K562 (cell line): Measurements from ENCODE around the gene RSPO1. TPM values are rescaled to one million over a fixed set of nuclear protein-coding genes. Genes with fewer than 3 reads are reported as not detected.

ENCODE experiments used
- DIDO1 ChIP-seq: fragments of 450-650 bp; IDR thresholded peaks from 2 replicates; pipeline ENCODE4 v1.6.1; 2016; ENCODE audit warnings: low read depth, missing biosample characterization, missing genetic modification characterization
- TBP ChIP-seq: optimal IDR thresholded peaks from 2 replicates; pipeline ENCODE3; 2011; ENCODE audit warnings: low read depth, low read length, improper control_type of control experiment
- polyA plus RNA-seq, 8 experiments: library from polyadenylated mRNA; depleted of rRNA in 4 of 8; stranded (reverse) in 5 of 8; unstranded in 3 of 8; fragments of >200 nt; fragmentation: Nextera tagmentation in 2 of 8; fragmentation: Illumina TruSeq in 1 of 8; extraction: Ambion mirVana in 2 of 8; extraction: Trizol in 1 of 8; gene quantifications; 2 replicates each; pipeline versions ENCODE4 v1.2.1 to v1.2.3, GENCODE V29; 2011 to 2014; ENCODE audit warnings: inconsistent platforms in 1 of 8, missing spikeins in 1 of 8
- total RNA-seq, 7 experiments: library from RNA; depleted of rRNA in 6 of 7; stranded (reverse); fragments of >200 nt in 6 of 7; fragmentation: Illumina TruSeq in 2 of 7; extraction: Trizol in 2 of 7; gene quantifications; 2 replicates each; pipeline versions ENCODE4 v1.2.1 to v1.2.3, GENCODE V29; 2011 to 2021; ENCODE audit warnings: low replicate concordance in 1 of 7
- TF ChIP-seq, protein P1 (sequence below): fragments of 200-800 bp; sonication (Bioruptor generic); IDR thresholded peaks from 2 replicates; pipeline ENCODE4 v1.6.1; 2017; ENCODE audit warnings: missing genetic modification characterization, missing compliant biosample characterization
- TF ChIP-seq, protein P2 (sequence below), 3 experiments: fragments of 200-800 bp in 1 of 3; fragments of 250-450 bp in 1 of 3; fragments of 450-650 bp in 1 of 3; sonication (Bioruptor Pico) in 1 of 3; sonication (Bioruptor generic) in 1 of 3; formaldehyde crosslinking in 1 of 3; IDR thresholded peaks; 2 replicates each; pipeline versions ENCODE4 v1.6.1 to v1.8.0; 2016 to 2022; ENCODE audit warnings: mild to moderate bottlenecking in 2 of 3, missing genetic modification characterization in 2 of 3, missing compliant biosample characterization in 1 of 3, moderate library complexity in 1 of 3
- TF ChIP-seq, protein P3 (sequence below): fragments of 450-650 bp; IDR thresholded peaks from 2 replicates; pipeline ENCODE4 v1.6.1; 2016; ENCODE audit warnings: low read depth
- TF ChIP-seq, protein P4 (sequence below): fragments of 250-450 bp; sonication (Bioruptor Pico); IDR thresholded peaks from 2 replicates; pipeline ENCODE4 v1.4.0; 2020
- TF ChIP-seq, protein P5 (sequence below): IDR thresholded peaks from 3 replicates; pipeline ENCODE4 v1.6.1; 2011; ENCODE audit warnings: borderline replicate concordance, mild to moderate bottlenecking, moderate library complexity; ENCODE audit not compliant: insufficient read length; ENCODE audit errors: extremely low read depth

The RSPO1 gene
- total and polyA plus RNA-seq, 9 of the 15 experiments (the other 6 are each of a cell fraction or from before 2014, with no cell fraction given): not detected

DNA sequence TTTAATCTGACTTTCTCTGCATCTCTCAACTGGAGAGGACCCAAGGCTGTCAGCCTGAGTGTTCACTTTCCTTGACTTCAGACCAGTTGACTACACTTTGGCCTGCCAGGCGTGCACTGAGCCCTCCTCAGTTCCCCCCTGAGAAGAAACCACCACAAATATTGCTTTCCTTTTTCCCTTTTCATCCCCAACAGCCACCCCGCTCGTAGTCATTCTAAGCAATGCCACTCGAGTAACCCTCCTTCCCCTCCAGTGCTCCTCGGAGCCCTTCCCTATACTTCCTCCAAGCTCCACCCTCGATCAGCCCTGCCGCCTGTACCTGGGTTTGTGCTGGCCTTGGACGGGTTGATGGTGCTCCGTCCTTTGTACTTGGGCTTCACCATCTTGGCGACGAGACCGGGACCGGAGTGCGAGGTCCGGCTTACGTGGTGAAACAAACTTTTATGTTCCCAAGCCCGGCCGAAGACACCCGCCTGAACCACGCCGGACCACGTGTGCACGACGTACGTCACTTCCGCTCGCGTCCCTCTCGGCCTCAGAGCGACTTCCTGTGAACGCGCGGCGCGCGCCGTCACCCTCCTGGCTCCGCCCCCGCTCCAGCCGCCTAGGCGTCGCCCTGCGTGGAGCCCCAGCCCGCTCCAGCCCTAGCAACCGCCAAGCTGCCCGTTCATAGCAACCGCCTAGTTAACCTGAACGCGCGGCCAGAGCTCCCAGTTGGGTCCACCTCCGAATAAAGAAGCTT lies 39.1 kb downstream of the RSPO1 start, which contains the start of gene GNL2 (continued):
- TF ChIP-seq, protein P1, sequence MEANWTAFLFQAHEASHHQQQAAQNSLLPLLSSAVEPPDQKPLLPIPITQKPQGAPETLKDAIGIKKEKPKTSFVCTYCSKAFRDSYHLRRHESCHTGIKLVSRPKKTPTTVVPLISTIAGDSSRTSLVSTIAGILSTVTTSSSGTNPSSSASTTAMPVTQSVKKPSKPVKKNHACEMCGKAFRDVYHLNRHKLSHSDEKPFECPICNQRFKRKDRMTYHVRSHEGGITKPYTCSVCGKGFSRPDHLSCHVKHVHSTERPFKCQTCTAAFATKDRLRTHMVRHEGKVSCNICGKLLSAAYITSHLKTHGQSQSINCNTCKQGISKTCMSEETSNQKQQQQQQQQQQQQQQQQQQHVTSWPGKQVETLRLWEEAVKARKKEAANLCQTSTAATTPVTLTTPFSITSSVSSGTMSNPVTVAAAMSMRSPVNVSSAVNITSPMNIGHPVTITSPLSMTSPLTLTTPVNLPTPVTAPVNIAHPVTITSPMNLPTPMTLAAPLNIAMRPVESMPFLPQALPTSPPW: peak; percentile 61
- TF ChIP-seq TBP (peak; percentile 89), DIDO1 (tag) (peak; percentile 67; the same call in 1 of the 2 replicates)
- TF ChIP-seq, protein P2, sequence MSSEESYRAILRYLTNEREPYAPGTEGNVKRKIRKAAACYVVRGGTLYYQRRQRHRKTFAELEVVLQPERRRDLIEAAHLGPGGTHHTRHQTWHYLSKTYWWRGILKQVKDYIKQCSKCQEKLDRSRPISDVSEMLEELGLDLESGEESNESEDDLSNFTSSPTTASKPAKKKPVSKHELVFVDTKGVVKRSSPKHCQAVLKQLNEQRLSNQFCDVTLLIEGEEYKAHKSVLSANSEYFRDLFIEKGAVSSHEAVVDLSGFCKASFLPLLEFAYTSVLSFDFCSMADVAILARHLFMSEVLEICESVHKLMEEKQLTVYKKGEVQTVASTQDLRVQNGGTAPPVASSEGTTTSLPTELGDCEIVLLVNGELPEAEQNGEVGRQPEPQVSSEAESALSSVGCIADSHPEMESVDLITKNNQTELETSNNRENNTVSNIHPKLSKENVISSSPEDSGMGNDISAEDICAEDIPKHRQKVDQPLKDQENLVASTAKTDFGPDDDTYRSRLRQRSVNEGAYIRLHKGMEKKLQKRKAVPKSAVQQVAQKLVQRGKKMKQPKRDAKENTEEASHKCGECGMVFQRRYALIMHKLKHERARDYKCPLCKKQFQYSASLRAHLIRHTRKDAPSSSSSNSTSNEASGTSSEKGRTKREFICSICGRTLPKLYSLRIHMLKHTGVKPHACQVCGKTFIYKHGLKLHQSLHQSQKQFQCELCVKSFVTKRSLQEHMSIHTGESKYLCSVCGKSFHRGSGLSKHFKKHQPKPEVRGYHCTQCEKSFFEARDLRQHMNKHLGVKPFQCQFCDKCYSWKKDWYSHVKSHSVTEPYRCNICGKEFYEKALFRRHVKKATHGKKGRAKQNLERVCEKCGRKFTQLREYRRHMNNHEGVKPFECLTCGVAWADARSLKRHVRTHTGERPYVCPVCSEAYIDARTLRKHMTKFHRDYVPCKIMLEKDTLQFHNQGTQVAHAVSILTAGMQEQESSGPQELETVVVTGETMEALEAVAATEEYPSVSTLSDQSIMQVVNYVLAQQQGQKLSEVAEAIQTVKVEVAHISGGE (CRISPR knock-in tag; IDR thresholded peaks at IDR 0.05): peak in 2 of 3 experiments; percentile 57 to 89; a peak in 3 of 6 replicates
- TF ChIP-seq, protein P3, sequence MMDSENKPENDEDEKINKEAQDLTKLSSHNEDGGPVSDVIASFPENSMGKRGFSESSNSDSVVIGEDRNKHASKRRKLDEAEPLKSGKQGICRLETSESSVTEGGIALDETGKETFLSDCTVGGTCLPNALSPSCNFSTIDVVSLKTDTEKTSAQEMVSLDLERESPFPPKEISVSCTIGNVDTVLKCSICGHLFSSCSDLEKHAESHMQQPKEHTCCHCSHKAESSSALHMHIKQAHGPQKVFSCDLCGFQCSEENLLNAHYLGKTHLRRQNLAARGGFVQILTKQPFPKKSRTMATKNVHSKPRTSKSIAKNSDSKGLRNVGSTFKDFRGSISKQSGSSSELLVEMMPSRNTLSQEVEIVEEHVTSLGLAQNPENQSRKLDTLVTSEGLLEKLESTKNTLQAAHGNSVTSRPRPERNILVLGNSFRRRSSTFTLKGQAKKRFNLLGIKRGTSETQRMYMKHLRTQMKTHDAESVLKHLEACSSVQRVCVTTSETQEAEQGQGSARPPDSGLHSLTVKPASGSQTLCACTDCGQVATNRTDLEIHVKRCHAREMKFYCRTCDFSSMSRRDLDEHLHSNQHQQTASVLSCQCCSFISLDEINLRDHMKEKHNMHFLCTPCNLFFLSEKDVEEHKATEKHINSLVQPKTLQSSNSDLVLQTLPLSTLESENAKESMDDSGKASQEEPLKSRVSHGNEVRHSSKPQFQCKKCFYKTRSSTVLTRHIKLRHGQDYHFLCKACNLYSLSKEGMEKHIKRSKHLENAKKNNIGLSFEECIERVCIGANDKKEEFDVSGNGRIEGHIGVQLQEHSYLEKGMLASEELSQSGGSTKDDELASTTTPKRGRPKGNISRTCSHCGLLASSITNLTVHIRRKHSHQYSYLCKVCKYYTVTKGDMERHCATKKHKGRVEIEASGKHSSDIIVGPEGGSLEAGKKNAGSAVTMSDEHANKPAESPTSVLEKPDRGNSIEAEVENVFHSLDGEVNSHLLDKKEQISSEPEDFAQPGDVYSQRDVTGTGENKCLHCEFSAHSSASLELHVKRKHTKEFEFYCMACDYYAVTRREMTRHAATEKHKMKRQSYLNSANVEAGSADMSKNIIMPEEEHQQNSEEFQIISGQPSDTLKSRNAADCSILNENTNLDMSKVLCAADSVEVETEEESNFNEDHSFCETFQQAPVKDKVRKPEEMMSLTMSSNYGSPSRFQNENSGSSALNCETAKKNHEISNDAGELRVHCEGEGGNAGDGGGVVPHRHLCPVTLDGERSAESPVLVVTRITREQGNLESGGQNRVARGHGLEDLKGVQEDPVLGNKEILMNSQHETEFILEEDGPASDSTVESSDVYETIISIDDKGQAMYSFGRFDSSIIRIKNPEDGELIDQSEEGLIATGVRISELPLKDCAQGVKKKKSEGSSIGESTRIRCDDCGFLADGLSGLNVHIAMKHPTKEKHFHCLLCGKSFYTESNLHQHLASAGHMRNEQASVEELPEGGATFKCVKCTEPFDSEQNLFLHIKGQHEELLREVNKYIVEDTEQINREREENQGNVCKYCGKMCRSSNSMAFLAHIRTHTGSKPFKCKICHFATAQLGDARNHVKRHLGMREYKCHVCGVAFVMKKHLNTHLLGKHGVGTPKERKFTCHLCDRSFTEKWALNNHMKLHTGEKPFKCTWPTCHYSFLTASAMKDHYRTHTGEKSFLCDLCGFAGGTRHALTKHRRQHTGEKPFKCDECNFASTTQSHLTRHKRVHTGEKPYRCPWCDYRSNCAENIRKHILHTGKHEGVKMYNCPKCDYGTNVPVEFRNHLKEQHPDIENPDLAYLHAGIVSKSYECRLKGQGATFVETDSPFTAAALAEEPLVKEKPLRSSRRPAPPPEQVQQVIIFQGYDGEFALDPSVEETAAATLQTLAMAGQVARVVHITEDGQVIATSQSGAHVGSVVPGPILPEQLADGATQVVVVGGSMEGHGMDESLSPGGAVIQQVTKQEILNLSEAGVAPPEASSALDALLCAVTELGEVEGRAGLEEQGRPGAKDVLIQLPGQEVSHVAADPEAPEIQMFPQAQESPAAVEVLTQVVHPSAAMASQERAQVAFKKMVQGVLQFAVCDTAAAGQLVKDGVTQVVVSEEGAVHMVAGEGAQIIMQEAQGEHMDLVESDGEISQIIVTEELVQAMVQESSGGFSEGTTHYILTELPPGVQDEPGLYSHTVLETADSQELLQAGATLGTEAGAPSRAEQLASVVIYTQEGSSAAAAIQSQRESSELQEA: no peak
- TF ChIP-seq, protein P4, sequence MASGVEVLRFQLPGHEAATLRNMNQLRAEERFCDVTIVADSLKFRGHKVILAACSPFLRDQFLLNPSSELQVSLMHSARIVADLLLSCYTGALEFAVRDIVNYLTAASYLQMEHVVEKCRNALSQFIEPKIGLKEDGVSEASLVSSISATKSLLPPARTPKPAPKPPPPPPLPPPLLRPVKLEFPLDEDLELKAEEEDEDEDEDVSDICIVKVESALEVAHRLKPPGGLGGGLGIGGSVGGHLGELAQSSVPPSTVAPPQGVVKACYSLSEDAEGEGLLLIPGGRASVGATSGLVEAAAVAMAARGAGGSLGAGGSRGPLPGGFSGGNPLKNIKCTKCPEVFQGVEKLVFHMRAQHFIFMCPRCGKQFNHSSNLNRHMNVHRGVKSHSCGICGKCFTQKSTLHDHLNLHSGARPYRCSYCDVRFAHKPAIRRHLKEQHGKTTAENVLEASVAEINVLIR (CRISPR knock-in tag): peak; percentile 88
- TF ChIP-seq, protein P5, sequence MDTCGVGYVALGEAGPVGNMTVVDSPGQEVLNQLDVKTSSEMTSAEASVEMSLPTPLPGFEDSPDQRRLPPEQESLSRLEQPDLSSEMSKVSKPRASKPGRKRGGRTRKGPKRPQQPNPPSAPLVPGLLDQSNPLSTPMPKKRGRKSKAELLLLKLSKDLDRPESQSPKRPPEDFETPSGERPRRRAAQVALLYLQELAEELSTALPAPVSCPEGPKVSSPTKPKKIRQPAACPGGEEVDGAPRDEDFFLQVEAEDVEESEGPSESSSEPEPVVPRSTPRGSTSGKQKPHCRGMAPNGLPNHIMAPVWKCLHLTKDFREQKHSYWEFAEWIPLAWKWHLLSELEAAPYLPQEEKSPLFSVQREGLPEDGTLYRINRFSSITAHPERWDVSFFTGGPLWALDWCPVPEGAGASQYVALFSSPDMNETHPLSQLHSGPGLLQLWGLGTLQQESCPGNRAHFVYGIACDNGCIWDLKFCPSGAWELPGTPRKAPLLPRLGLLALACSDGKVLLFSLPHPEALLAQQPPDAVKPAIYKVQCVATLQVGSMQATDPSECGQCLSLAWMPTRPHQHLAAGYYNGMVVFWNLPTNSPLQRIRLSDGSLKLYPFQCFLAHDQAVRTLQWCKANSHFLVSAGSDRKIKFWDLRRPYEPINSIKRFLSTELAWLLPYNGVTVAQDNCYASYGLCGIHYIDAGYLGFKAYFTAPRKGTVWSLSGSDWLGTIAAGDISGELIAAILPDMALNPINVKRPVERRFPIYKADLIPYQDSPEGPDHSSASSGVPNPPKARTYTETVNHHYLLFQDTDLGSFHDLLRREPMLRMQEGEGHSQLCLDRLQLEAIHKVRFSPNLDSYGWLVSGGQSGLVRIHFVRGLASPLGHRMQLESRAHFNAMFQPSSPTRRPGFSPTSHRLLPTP: no peak
